Esophagus (tissue), 2 donors: ENCODE measurements around the gene STX1A. TPM values are rescaled to one million over a fixed set of nuclear protein-coding genes. Genes with fewer than 3 reads are reported as not detected.

Experiments used
- H3K27ac ChIP-seq, 2 donors: one replicate each; pipeline ENCODE4 v1.5.1; 2013; ENCODE audit warnings: low read depth in 2 of 2, mild to moderate bottlenecking in 2 of 2, inconsistent platforms in 1 of 2, low read length in 1 of 2, moderate library complexity in 1 of 2
- H3K27me3 ChIP-seq, 2 donors: one replicate each; pipeline ENCODE4 v1.6.1; 2013; ENCODE audit warnings: low read length in 2 of 2, control low read depth in 1 of 2, mild to moderate bottlenecking in 1 of 2; ENCODE audit not compliant: insufficient read depth in 2 of 2, control insufficient read depth in 1 of 2
- H3K36me3 ChIP-seq, 2 donors: one replicate each; pipeline ENCODE4 v1.6.1; 2013; ENCODE audit warnings: low read length in 1 of 2; ENCODE audit not compliant: control insufficient read depth in 2 of 2, insufficient read depth in 2 of 2
- H3K4me1 ChIP-seq, 2 donors: one replicate each; pipeline ENCODE4 v1.6.1; 2013; ENCODE audit warnings: low read length in 1 of 2; ENCODE audit not compliant: control insufficient read depth in 2 of 2, insufficient read depth in 2 of 2
- H3K4me3 ChIP-seq, 2 donors: one replicate each; pipeline ENCODE4 v1.5.1; 2013; ENCODE audit warnings: low read length in 2 of 2, mild to moderate bottlenecking in 2 of 2, low read depth in 1 of 2, moderate library complexity in 1 of 2
- H3K9me3 ChIP-seq, 2 donors: one replicate each; pipeline ENCODE4 v1.6.1; 2013; ENCODE audit warnings: mild to moderate bottlenecking in 2 of 2, low read depth in 1 of 2, low read length in 1 of 2, moderate library complexity in 1 of 2; ENCODE audit not compliant: control insufficient read depth in 2 of 2, insufficient read depth in 1 of 2
- WGBS, 2 donors: extraction: QIAGEN DNeasy Blood & Tissue Kit; methylation state at CpG; one replicate each; pipeline ENCODE4 v1.1.7; 2013; 5-methylcytosine and 5-hydroxymethylcytosine counted together
- polyA plus RNA-seq, 2 donors: library from polyadenylated mRNA; stranded (reverse); fragments of 200-250 nt; gene quantifications; one replicate each; pipeline ENCODE4 v1.2.3, GENCODE V29; 2013
- donor health status: healthy with polysubstance abuse.
- donor health status: Bipolar disorder and iron deficiency.

Gene STX1A
- polyA plus RNA-seq, 2 donors = 1.6 to 2.4 TPM

DNA sequence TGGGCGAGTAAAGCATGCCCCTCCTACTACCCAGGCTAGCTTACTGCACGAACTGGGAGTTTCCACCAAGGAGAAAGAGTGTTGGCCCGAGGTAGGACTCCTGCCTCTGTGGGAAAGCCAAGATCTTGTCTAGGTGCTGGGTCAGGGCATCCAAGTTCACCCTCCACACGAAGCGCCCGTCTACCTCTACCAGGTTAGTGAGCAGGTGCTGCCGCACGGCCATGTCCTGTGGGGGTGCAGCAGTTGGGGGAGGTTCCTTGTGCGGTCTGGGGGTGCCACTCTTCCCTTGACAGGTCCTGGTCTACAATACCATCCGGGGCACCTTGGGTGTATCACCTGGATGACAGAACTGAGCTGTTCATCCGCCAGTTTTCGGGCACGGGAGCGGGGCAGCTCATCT is 17.4 kb upstream of the STX1A start:
- Histone ChIP-seq H3K36me3 (peaks cover 5 to 16% of the 10 kb centered on the region in 2 donors), H3K27me3 (no peaks in the 10 kb centered on the region), H3K9me3 (no peaks in the 10 kb centered on the region), H3K27ac (no peak overlapping the region), H3K4me1 (peaks cover 0 to 22% of the 10 kb centered on the region in 2 donors), H3K4me3 (no peak overlapping the region)
- 89 to 93% methylated on average over 14 of the region's 14 CpGs for WGBS, 2 donors

DNA sequence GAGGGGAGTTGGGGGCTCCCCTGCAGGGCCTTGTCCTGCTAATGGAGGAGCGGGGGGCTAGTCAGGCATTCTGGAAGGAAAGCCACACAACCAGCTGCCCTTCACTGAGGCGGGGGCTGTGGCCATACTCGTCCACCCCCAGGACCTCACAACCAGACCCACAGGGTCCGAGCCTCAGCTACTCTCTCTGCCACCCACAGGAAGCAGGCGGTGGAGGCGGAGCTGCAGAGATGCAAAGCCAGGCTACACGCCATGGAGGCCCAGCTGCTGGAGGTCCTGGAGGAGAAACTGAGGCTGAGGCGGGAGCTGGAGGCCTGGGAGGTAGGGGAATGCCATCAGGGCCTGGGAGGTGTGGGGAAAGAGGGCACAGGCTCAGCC is 16.0 kb upstream of the STX1A start:
- peaks cover 5 to 16% of the 10 kb centered on the region in 2 donors for H3K36me3 ChIP-seq
- no peak overlapping the region for H3K4me3 ChIP-seq
- WGBS, 2 donors = 87 to 88% methylated on average over 8 of the region's 8 CpGs
- H3K9me3 ChIP-seq = no peaks in the 10 kb centered on the region
- peaks cover 0 to 22% of the 10 kb centered on the region in 2 donors for H3K4me1 ChIP-seq
- peak overlapping the region; percentile 62 to 89 for H3K27ac ChIP-seq
- no peaks in the 10 kb centered on the region for H3K27me3 ChIP-seq

DNA sequence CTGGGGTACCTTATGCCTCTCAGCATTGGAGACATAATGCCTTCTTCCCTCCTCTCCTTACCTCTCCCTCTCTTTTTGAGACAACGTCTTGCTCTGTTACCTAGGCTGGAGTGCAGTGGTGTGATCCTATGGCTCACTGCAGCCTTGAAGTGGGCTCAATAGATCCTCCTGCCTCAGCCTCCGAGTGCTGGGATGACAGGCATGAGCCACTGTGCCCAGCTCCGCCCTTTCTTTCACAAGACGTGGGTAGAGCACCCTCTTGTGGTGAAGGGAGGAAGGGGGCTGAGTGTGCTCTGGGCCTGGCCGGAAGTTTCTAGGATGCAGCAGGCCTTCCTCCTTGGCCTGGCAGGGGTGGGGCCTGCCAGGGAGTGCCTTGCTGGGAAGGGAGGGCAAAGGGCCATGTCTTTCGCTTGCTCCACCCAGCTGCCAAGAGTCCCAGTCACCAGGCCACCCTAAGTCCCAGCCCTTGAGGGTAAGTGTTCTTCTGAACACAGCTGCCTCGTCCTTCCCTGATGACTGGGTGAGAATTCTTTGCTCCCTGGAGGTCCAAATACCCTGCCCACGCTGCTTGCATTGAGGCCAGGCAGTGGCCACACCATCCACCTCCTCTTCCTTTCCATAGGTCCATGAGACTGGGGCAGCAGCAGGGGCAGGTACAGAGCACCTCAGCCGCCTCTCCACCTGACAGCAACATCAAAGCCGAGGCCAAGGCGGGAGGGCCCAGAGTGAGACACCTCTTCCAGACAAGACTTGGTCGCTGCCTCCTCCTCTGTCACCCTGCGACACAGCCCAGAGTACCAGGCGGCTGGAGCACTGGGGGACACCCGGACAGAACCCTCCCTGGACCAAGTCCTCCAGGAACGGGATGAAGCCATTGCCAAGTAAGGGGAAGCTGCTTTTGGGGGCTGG is 15.4 kb upstream of the STX1A start:
- 57% methylated on average over 15 to 16 of the region's 16 CpGs for WGBS, 2 donors
- Histone ChIP-seq H3K4me1 (peaks cover 0 to 22% of the 10 kb centered on the region in 2 donors), H3K27me3 (no peaks in the 10 kb centered on the region), H3K9me3 (no peaks in the 10 kb centered on the region), H3K4me3 (no peak overlapping the region), H3K27ac (peak overlapping the region; percentile 62 to 89), H3K36me3 (peaks cover 5 to 16% of the 10 kb centered on the region in 2 donors)

DNA sequence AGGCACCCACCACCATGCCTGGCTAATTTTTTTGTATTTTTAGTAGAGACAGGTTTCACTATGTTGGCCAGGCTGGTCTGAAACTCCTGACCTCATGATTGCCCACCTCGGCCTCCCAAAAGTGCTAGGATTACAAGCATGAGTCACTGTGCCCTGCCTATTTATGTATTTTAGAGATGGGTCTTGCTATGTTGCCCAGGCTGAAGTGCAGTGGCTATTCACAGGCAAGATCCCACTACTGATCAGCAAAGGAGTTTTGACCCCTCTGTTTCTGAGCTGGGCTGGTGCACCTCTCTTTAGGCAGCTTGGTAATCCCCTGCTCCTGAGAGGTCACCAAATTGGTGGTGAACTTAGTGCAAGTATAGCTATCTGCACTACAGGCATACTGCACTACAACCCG is 12.9 kb upstream of the STX1A start:
- WGBS, 2 donors = 51 to 66% methylated on average over 2 of the region's 2 CpGs
- peaks cover 0 to 13% of the 10 kb centered on the region in 2 donors for H3K4me1 ChIP-seq
- no peaks in the 10 kb centered on the region for H3K9me3 ChIP-seq
- no peaks in the 10 kb centered on the region for H3K27me3 ChIP-seq
- no peak overlapping the region for H3K27ac ChIP-seq
- H3K36me3 ChIP-seq = peaks cover 5 to 14% of the 10 kb centered on the region in 2 donors
- no peak overlapping the region for H3K4me3 ChIP-seq

DNA sequence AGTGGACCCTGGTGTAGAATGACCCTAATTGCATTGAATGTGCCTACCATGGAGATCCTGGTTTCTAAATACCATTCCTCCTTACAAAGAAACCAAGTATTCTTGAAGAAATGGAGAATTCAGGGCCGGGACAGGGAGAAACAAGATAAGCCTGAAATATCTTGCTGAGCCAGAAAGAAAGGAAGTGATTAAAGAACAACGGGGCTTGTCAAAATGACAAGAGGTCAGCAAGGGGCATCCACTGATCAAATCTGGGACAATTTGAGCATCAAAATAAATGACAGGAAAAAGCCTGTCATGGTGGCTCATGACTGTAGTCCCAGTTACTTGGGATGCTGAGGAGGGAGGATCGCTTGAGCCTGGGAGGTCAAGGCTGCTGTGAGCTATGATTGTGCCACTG is 11.0 kb upstream of the STX1A start:
- WGBS, 2 donors = 41 to 42% methylated on average over 3 of the region's 3 CpGs
- peaks cover 0 to 11% of the 10 kb centered on the region in 2 donors for H3K4me1 ChIP-seq
- no peak overlapping the region for H3K4me3 ChIP-seq
- no peaks in the 10 kb centered on the region for H3K36me3 ChIP-seq
- H3K9me3 ChIP-seq = no peaks in the 10 kb centered on the region
- H3K27ac ChIP-seq = no peak overlapping the region
- no peaks in the 10 kb centered on the region for H3K27me3 ChIP-seq

DNA sequence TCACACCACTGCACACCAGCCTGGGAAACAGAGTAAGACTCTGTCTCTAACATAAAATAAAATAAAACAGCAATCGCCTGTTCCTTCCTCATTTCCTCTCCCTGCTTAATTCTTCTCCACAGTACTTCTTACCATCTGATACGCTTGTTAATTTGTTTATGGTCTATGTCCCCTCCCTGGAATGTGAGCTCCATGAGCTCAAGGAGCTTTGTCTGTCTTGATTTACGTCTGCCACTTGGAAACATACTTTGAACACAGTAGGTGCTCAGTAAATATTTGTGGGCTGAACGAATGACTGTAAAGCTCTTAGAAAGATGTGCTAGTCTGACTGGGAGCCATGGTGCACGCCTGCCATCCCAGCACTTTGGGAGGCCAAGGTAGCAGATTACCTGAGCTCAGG is 9.1 kb upstream of the STX1A start:
- H3K27ac ChIP-seq = no peak overlapping the region
- H3K36me3 ChIP-seq = no peaks in the 10 kb centered on the region
- H3K9me3 ChIP-seq = no peaks in the 10 kb centered on the region
- peaks cover 0 to 2% of the 10 kb centered on the region in 2 donors for H3K4me1 ChIP-seq
- no peak overlapping the region for H3K4me3 ChIP-seq
- H3K27me3 ChIP-seq = no peaks in the 10 kb centered on the region
- 56% methylated on average over 5 of the region's 5 CpGs for WGBS, 2 donors

DNA sequence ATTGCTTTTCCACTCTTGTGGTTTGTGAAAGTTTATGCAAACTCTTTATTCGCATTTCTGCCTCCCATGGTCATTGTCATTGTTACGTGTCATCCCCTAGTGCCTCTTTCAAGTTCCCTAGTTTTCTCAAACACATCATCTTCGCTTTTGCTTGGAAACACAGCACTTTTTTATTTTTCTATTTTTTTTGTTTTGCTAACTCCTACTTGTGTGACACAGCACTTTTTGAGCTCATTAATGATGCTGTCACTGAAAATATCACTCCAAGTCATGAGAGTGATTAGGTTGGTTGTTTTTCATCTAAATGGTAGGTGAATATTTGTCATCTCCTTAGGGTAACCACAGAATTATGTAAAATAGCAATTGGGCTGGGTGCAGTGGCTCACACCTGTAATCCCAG is 8.5 kb upstream of the STX1A start:
- H3K4me1 ChIP-seq = peaks cover 0 to 2% of the 10 kb centered on the region in 2 donors
- no peak overlapping the region for H3K27ac ChIP-seq
- 75 to 77% methylated on average over 3 of the region's 3 CpGs for WGBS, 2 donors
- no peaks in the 10 kb centered on the region for H3K36me3 ChIP-seq
- no peaks in the 10 kb centered on the region for H3K9me3 ChIP-seq
- no peaks in the 10 kb centered on the region for H3K27me3 ChIP-seq
- H3K4me3 ChIP-seq = no peak overlapping the region

DNA sequence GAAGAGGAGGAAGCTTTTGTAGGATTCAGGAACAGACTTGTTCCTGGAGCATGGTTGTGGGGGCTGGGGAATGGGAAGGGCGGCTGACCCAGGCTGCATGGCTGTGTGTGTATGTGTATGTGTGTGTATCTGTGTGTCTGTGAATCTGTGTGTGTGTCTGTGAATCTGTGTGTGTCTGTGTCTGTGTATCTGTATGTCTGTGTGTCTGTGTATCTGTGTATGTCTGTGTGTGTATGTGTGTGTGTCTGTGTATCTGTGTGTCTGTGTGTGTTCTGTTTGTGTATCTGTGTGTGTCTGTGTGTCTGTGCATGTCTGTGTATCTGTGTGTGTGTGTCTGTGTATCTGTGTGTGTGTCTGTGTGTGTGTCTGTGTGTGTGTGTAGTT is 6.6 kb upstream of the STX1A start:
- 41 to 65% methylated on average over 1 of the region's 1 CpG for WGBS, 2 donors
- H3K27me3 ChIP-seq = no peaks in the 10 kb centered on the region

DNA sequence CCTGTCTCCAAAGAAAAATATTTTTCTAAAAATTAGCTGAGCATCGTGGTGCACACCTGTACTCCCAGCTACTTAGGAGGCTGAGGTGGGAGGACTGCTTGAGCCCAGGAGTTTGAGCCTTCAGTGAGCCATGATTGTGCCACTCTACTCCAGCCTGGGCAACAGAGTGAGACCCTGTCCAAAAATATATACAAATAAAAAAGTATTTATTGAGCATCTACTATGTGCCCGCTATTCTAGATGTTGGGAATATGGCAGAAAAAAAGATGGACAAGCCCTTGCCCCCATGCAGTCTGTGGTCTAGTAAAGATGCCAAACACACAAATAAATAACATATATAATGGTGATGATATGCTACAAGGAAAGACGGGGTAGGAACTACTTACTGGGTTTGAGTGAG is 4.3 kb upstream of the STX1A start:
- H3K27ac ChIP-seq = no peak overlapping the region
- no peaks in the 10 kb centered on the region for H3K9me3 ChIP-seq
- no peak overlapping the region for H3K4me3 ChIP-seq
- peaks cover 3 to 4% of the 10 kb centered on the region in 2 donors for H3K4me1 ChIP-seq
- no peaks in the 10 kb centered on the region for H3K36me3 ChIP-seq
- WGBS, 2 donors = 89 to 91% methylated on average over 3 of the region's 3 CpGs
- no peaks in the 10 kb centered on the region for H3K27me3 ChIP-seq

More for the DNA sequence above, 6.6 kb upstream of the STX1A start:
- Histone ChIP-seq H3K36me3 (no peaks in the 10 kb centered on the region), H3K4me1 (peaks cover 0 to 4% of the 10 kb centered on the region in 2 donors), H3K27ac (no peak overlapping the region), H3K4me3 (no peak overlapping the region), H3K9me3 (no peaks in the 10 kb centered on the region)

DNA sequence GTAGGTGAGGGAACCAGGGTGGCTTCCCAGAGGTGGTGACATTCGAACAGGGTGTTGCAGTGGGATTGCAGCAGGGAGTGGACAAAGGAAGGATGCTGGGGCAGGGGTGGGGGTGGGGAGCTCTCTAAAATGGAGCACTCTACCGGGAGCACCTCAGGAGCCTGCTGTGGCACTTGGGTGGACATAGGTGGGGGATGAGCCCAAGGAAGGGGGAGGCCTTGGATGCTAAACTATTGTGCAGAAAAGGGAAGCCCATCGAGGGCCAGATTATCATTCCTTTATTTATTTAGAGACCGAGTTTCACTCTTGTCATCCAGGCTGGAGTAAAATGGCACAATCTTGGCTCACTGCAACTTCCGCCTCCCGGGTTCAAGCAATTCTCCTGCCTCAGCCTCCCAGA is 3.3 kb upstream of the STX1A start:
- no peaks in the 10 kb centered on the region for H3K36me3 ChIP-seq
- peaks cover 4 to 7% of the 10 kb centered on the region in 2 donors for H3K4me1 ChIP-seq
- no peaks in the 10 kb centered on the region for H3K27me3 ChIP-seq
- WGBS, 2 donors = 58 to 72% methylated on average over 6 of the region's 6 CpGs
- H3K27ac ChIP-seq = no peak overlapping the region
- H3K9me3 ChIP-seq = no peaks in the 10 kb centered on the region
- no peak overlapping the region for H3K4me3 ChIP-seq
